NCI-H2029 (cell line): ENCODE results near the gene SMPD3.
"Not testable (repeated sequence)": the region's sequence is repeated elsewhere in the genome, so short reads cannot be mapped to it uniquely, and the experiment has no call there.

Experiments
- DNase-seq: peaks from one replicate; lab custom pipeline; 2025; lab: John Stamatoyannopoulos, UW

The SMPD3 gene

DNA sequence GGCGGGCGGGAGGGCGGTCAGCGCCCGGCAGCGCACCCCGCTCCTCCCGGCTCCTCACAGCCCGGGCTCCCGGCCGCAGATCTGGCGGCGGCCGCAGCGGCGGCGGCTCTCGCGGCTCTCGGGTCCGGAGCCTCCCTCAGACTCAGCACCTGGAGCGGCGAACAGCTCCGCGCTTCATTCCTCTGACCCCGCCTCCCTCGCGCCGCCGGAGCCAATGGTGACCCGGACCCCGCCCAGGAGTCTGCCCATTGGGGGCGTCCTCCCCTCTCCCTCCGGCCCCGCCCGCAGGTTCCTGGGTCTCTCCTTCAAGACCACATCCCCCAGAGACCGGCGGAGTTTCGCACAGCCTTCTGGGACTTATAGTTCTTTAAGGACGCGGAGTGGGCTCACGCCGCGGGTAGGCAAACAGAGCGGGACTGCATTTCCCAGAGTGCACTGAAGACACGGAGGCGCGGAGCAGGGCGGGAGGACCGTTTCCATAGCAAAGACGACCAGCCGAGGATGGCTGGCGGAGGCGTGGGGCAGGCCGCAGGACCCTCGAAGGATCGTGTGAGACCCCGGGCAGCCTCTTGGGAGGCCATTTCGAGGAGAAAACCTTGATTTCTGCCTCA, at the start of gene SMPD3:
SMPD3 (minus strand) TSS at position 149 of the 611 bp plus-strand sequence. CDS start 76,327 bp downstream, outside the sequence.
- peak; percentile 97 for DNase-seq

DNA sequence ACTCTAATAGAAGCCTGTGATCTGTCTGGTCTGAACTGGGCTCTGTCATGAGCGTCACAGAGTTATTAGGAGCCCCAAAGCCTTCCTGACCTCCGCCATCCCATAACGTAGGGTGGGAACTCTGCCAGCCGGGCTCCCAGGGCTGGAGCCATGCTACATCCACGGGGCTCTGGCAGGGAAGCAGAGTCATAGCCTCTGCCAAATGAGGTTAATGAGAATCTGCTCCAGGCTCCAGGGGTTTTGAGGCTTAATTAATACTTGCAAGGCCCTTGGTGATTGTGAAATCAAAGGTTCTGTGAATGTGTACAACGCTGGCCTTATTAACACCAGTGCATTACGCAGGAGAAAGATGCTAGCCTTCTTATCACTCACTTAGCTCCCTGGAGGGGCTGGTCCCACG, 48.4 kb upstream of the SMPD3 start:
- no peak for DNase-seq

- DNase-seq = not testable (repeated sequence)
These were observed 46.0 kb upstream of the SMPD3 start for GRCh38 chr16:68494261-68494660.

DNA sequence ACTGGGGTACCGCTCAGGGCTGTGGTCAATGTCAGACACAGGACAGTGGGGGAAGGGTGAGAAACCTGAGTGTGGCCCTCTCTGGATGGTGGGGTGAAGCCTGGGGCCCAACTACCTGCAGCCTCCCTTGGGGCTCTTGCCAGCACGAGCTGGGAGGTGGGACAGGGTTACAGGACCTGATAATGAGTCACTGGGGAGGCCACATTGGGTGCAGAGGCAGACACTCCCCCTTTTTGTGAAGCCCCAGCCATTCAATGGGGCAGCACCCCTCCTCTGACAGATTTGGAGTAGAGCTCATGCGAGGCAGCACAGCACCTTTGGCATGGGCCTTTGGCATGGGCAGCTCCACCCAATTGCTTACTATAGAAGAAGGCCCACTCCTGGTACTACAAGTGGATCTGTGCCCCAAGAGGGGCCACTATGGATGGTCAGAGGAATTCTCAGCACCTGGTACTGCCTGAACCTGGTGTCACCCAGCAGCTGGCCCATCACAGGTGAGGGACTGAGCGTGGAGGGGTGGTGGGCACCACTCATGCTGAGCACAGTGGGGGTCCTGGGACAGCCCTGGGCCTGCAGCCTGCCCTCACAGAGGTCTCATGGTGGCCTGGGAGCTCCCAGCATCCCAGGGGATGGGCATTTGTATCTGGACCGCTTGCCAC, 45.2 kb upstream of the SMPD3 start:
- DNase-seq = no peak

DNA sequence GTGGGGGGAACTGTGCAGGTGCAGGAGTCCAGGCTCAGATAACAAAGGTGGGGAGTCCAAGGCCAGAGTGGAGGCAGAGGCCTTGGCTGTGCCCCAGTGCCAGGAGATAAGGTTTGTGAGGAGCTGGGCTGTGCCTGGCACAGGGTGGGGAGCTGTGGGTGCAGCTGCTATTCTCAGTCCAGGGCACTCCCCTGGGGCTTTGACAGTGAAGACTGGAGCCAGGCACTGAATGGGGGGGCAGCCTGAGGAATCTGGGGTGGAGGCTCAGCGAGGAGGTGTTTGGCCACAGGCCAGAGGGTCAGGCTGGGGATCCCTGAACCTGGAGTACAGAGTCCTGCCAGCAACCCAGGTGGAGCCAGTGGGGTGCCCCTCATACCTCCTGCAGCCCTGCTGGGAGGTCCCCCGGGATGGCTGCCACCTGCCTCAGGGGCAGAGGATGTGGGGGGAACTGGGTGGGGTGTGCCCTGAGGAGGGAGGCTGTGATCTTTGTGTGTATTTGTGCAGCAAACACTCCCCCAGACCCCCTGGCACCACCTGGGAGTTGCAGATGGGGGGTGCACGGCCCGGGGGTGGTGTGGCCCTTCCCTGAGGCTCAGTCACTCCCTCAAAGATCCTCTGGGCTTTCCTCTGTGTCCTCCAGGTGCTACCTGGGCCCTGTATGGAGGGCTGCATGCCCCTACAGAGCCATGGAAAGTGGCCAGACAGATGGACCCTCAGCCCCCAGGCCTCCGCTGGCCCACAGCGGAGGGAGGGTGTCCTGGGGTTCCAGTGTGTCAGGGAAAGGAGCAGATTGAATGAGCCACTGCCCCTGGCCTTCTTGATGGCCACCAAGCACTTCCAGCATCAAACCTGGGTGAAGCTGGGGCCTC, 44.5 kb upstream of the SMPD3 start:
- no peak for DNase-seq

GRCh38 chr16:68492151-68492542, 43.8 kb upstream of the SMPD3 start:
- no peak for DNase-seq

DNA sequence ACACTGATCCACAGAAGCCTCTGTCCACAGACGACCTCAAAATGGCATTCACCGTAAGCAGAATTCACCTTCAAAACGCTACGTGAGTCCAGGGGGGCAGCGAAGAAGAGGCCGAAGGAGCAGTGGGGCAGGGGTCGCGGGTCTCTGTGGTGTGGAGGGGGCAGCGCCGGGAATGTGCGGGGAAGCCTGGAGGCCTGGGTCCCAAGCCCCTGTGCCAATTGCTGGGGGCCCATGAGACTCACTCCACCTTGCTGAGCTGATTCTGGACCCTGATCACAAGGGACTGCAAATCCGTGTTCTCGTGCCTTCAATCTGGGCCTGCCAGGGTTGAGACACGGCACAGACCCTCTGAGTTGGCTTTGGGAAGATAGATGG, 43.3 kb upstream of the SMPD3 start:
- no peak for DNase-seq

- DNase-seq = peak; percentile 46
These were observed 42.7 kb upstream of the SMPD3 start for GRCh38 chr16:68490829-68491575.

DNA sequence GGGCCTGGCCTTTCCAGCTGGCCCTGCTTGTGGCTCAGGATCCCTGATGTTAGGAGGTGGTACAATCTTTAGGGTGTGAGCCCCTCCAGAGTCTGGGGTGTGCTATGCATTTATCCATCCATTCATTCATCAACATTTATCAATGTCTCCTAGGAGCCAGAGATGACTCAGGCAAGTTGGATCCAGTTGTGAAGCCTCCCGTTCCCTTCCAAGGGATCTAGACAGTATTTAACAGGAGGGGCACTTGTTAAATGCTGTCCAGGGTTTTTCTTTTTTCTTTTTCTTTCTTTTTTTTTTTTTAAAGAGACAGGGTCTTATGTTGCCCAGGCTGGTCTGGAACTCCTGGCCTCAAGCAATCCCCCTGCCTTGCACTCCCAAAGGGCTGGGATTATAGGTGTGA, 42.0 kb upstream of the SMPD3 start:
- DNase-seq = no peak

GRCh38 chr16:68488554-68488953, 40.2 kb upstream of the SMPD3 start:
- no peak for DNase-seq

- DNase-seq = no peak
These were observed 39.4 kb upstream of the SMPD3 start for GRCh38 chr16:68487669-68488068.

GRCh38 chr16:68487203-68487514, 38.9 kb upstream of the SMPD3 start:
- DNase-seq = no peak

GRCh38 chr16:68486502-68487202, 38.3 kb upstream of the SMPD3 start:
- DNase-seq = peak; percentile 57

GRCh38 chr16:68481636-68482035, 33.3 kb upstream of the SMPD3 start:
- DNase-seq = no peak

DNA sequence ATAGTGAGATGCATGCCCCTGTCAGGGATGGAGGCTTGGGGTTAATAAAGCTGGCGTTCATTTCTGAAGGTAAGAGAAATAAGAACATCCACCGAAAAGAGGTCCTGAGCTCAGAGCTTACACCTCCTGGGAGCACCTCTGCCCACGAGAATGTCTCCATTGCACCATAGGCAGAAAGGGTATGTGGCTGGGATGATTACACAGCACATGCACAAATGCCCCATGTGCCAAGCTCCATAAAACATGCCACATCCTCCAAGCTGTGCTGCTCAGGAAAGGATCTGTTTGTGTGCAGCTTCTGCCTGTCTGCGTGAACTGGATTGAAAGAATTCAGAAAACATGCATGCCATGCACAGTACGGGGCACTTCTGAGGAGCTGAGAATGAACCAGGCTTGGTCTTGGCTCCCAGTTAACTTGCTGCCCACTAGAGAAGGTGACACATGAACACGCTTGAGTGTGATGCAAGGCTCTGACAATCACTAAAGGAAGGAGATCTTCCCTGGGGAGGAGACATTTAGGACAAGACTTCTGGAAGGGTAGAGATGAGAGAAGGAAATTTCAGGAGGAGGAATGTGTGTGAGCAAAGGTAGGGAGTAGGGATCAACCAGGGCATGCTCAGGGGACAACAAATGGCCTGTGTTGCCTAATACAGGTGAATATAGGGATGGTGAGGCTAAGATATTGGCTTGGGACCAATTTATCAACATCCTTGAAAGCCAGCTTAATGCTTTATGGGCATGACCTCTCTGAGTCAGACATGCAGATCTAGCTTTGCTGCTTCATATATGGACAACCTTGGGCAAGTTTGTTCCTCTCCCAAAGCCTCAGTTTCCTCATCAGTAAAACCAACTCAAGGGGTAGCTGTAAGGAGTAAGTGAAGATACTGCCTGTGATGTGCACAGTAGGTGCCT, 32.0 kb upstream of the SMPD3 start:
- DNase-seq = no peak

DNA sequence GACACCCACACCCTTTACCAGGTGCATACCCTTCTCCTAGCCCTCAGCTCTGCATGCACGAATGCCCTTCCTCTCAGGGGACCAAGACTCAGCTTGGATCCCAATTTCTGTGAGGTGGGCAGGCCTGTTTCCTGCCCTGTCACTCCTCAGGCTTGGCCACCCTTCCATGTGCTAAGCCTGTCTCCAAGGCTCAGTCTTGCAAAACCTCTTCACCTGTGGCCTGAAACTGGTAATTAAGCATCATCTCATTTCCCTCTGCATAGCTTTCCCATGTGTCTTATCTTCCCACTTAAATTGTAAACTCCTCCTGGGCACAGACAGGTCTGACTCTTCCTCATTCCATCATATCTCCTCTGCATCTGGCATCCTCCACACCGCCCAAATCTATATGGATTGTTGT, 31.0 kb upstream of the SMPD3 start:
- DNase-seq = no peak

DNA sequence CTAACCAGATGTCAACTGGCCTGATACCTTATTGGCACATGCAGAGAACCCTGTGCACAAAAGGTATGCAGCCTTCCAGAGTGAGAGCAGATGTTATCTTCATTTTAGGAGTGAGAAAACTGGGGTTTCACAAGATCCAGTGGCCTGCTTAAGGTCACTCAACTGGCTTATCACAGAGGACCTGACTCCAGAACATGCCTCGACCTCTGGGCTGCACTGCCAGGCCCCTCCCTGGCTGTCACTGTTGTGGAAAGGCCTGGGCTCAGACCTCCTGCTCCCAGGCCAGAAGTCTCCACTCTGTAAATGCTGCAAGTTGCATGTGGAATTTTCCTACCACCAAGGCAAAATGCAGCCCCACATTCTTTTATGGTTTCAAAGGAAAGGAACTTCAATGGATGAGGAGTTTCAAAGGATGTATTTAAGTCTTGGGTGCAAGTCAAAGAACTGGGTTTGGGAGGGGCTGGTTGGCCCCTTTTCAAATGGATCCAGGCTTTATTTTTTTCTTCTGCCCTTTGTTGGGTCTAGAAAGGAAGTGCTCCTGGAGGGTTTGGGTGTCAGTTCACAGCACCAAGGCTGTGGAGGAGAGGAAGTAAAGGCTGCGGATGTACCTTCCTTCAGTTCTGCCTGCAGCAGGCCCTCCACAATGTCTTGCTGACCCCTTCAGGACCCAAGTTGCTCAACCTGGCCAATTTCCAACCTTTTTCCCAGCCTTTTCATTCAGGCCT, 30.4 kb upstream of the SMPD3 start:
- DNase-seq = no peak

GRCh38 chr16:68475071-68475470, 26.8 kb upstream of the SMPD3 start:
- DNase-seq = no peak

DNA sequence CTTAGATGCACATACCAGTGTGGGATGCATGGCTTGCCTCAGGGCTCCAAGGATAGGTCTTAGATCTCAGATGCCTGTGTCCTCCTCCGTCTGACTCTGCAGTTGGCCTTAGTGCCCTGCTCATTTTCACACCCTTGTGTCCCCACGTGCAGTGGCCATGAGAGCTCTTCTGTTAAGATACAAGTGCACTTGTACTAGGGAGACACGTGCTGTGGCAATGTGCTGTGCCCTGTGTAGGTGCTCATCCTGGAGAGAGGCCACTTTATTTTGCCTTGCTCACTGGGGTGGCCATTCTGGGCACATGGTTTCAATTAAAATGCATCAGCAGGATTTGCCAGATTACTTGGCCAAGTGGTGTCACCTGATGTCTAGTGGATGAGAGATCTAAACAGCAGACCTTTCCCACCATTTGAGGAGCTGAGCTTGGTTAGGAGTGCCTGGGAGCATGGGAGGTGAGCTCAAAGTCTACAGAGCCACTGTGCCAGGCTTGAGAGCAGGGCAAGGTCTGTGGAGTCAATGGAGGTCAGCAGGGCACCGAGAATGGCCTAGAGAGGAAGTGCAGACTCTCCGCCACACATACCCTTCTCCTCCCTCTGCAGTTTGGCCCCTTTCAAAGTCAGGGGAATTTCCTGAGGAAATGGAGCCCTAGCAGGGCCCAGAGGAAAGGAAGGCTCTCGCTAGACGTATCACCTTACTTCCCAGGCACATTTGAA, 25.2 kb upstream of the SMPD3 start:
- DNase-seq = peak; percentile 72
